Stomach (tissue), 4 donors: ENCODE measurements around the gene ACVRL1.

ENCODE experiments used
- CTCF ChIP-seq, 7 experiments: fragments of 450-650 bp in 4 of 7; fragments of 200-600 bp in 3 of 7; sonication (generic) in 3 of 7; IDR thresholded peaks; one replicate each; pipeline ENCODE4 v1.5.1; 2016 to 2019; ENCODE audit warnings: antibody characterized with exemption in 7 of 7, control low read depth in 2 of 7, mild to moderate bottlenecking in 1 of 7
- EP300 ChIP-seq: sonication (generic); formaldehyde crosslinking; IDR thresholded peaks from one replicate; pipeline ENCODE4 v1.6.1; 2017; ENCODE audit warnings: antibody characterized with exemption
- POLR2A ChIP-seq, 4 donors: fragments of 450-650 bp; IDR thresholded peaks; one replicate each; pipeline ENCODE4 v1.6.1; 2016; ENCODE audit warnings: antibody characterized with exemption in 4 of 4, control low read depth in 2 of 4, mild to moderate bottlenecking in 1 of 4, moderate library complexity in 1 of 4
- POLR2AphosphoS5 ChIP-seq, 3 donors: sonication (generic); formaldehyde crosslinking; IDR thresholded peaks; one replicate each; pipeline ENCODE4 v1.6.1; 2016; ENCODE audit warnings: antibody characterized with exemption in 3 of 3

- TF ChIP-seq CTCF (IDR thresholded peaks at IDR 0.05), result no peak
- no peak for TF ChIP-seq POLR2AphosphoS5 (IDR thresholded peaks at IDR 0.05)
- no peak for TF ChIP-seq POLR2A (IDR thresholded peaks at IDR 0.05)
- no peak for TF ChIP-seq EP300
Observed at GRCh38 chr12:51921017-51921725, 13.9 kb downstream of the ACVRL1 start.
